PC-9 (cell line): ENCODE results near the gene SLC7A5.
"Not testable (repeated sequence)": the region's sequence is repeated elsewhere in the genome, so short reads cannot be mapped to it uniquely, and the experiment has no call there.

ENCODE experiments used
- CTCF ChIP-seq: fragments of 200-600 bp; sonication (generic); conservative IDR thresholded peaks from 2 replicates; pipeline ENCODE4 v1.6.1; 2017; ENCODE audit warnings: mixed run types, antibody characterized with exemption, mild to moderate bottlenecking, moderate library complexity
- EZH2 ChIP-seq: fragments of 200-600 bp; sonication (generic); IDR thresholded peaks from 2 replicates; pipeline ENCODE4 v1.8.0; 2017; ENCODE audit warnings: antibody characterized with exemption, low read depth

GRCh38 chr16:87865902-87866555 lies 3.3 kb downstream of the SLC7A5 start:
- TF ChIP-seq CTCF, EZH2: not testable (repeated sequence)
